ENCODE data around the gene STAB2.

- TF ChIP-seq CTCF (IDR thresholded peaks at IDR 0.05 in 8 of 11, conservative IDR thresholded peaks at IDR 0.05 in 3 of 11) (no peak), POLR2A (IDR thresholded peaks at IDR 0.05) (no peak), POLR2AphosphoS5 (IDR thresholded peaks at IDR 0.05) (no peak)
Observed at GRCh38 chr12:103540319-103540718, 46.8 kb upstream of the STAB2 start.
